Stomach (tissue), 9 donors: ENCODE measurements around the gene HTR3C. TPM values are rescaled to one million over a fixed set of nuclear protein-coding genes. Genes with fewer than 3 reads are reported as not detected.
A peak's percentile ranks its signal among the peaks of the same experiment; 100 is the strongest.

Experiments used
- DNase-seq, 2 donors: peaks; one replicate each; pipeline versions ENCODE4 v3.0.0 to v3.0.0-alpha.2; 2013 to 2019
- H3K27ac ChIP-seq, 5 donors: fragments of 200-600 bp in 4 of 5; sonication (generic) in 4 of 5; one replicate each; pipeline ENCODE4 v1.5.1; 2013 to 2019; ENCODE audit warnings: mild to moderate bottlenecking in 1 of 5, moderate library complexity in 1 of 5
- H3K27me3 ChIP-seq, 3 donors: fragments of 200-600 bp; sonication (generic); one replicate each; pipeline ENCODE4 v1.5.1; 2017 to 2019; ENCODE audit warnings: mixed run types in 1 of 3
- H3K36me3 ChIP-seq, 4 donors: fragments of 200-600 bp; sonication (generic); 1 replicate in 3 of 4; 2 replicates in 1 of 4; pipeline ENCODE4 v1.5.1; 2016 to 2019
- H3K4me1 ChIP-seq, 4 donors: fragments of 200-600 bp; sonication (generic); one replicate each; pipeline ENCODE4 v1.5.1; 2016 to 2019
- H3K4me3 ChIP-seq, 4 donors: fragments of 200-600 bp; sonication (generic) in 3 of 4; one replicate each; pipeline ENCODE4 v1.5.1; 2016 to 2019; ENCODE audit warnings: mild to moderate bottlenecking in 1 of 4
- H3K9me3 ChIP-seq, 4 donors: fragments of 200-600 bp; sonication (generic); one replicate each; pipeline ENCODE4 v1.5.1; 2016 to 2019
- CTCF ChIP-seq, 7 experiments: fragments of 450-650 bp in 4 of 7; fragments of 200-600 bp in 3 of 7; sonication (generic) in 3 of 7; IDR thresholded peaks; one replicate each; pipeline ENCODE4 v1.5.1; 2016 to 2019; ENCODE audit warnings: antibody characterized with exemption in 7 of 7, control low read depth in 2 of 7, mild to moderate bottlenecking in 1 of 7
- EP300 ChIP-seq: sonication (generic); formaldehyde crosslinking; IDR thresholded peaks from one replicate; pipeline ENCODE4 v1.6.1; 2017; ENCODE audit warnings: antibody characterized with exemption
- POLR2A ChIP-seq, 4 donors: fragments of 450-650 bp; IDR thresholded peaks; one replicate each; pipeline ENCODE4 v1.6.1; 2016; ENCODE audit warnings: antibody characterized with exemption in 4 of 4, control low read depth in 2 of 4, mild to moderate bottlenecking in 1 of 4, moderate library complexity in 1 of 4
- POLR2AphosphoS5 ChIP-seq, 3 donors: sonication (generic); formaldehyde crosslinking; IDR thresholded peaks; one replicate each; pipeline ENCODE4 v1.6.1; 2016; ENCODE audit warnings: antibody characterized with exemption in 3 of 3
- WGBS, 5 donors: extraction: QIAGEN DNeasy Blood & Tissue Kit in 3 of 5; methylation state at CpG; one replicate each; pipeline versions ENCODE4 v1.1.5 to v1.1.7; 2013 to 2018; 5-methylcytosine and 5-hydroxymethylcytosine counted together
- intact Hi-C: fragments of 100-400 bp; cut with DNase I; formaldehyde crosslinking; loops from one replicate; pipeline ENCODE4 v1.15.1; 2023; ENCODE audit warnings: low total_unique reads
- polyA plus RNA-seq, 3 donors: library from polyadenylated mRNA; stranded (reverse); fragments of 200-250 nt; gene quantifications; one replicate each; pipeline ENCODE4 v1.2.3, GENCODE V29; 2013
- total RNA-seq, 5 donors: library from RNA; depleted of rRNA; stranded (reverse); fragments of >200 nt; gene quantifications; one replicate each; pipeline versions ENCODE4 v1.1.0 to v1.2.3, GENCODE V29; 2014 to 2016
- donor health status: healthy with polysubstance abuse.
- donor health status: Bipolar disorder and iron deficiency.
- donor health status: healthy.

HTR3C gene
- total and polyA plus RNA-seq, 8 donors, result not detected

- H3K4me3 ChIP-seq, result no peak overlapping the region
- H3K9me3 ChIP-seq, result no peaks in the 10 kb centered on the region
- no peak for TF ChIP-seq CTCF (IDR thresholded peaks at IDR 0.05)
- TF ChIP-seq POLR2AphosphoS5 (IDR thresholded peaks at IDR 0.05), result peak in 2 of 3 donors; percentile 61 to 78
- DNase-seq, result peak in 1 of 2 donors; percentile 23
- 58 to 71% (median 67%) methylated on average over 5 of the region's 5 CpGs for WGBS, 5 donors
- H3K4me1 ChIP-seq, result peaks cover 0 to 4% (median 0%) of the 10 kb centered on the region in 4 donors
- no peaks in the 10 kb centered on the region for H3K27me3 ChIP-seq
- H3K36me3 ChIP-seq, result no peaks in the 10 kb centered on the region
- H3K27ac ChIP-seq, result peak overlapping the region in 1 of 5 donors; percentile 37
- intact Hi-C loops, result no loop called here
Observed at GRCh38 chr3:184039414-184039813, 13.4 kb upstream of the HTR3C start.

GRCh38 chr3:184040010-184040409 lies 12.8 kb upstream of the HTR3C start:
- no peak overlapping the region for H3K4me3 ChIP-seq
- TF ChIP-seq CTCF (IDR thresholded peaks at IDR 0.05), result peak in 4 of 7 experiments; percentile 8 to 47 (median 28)
- no peak for TF ChIP-seq POLR2A (IDR thresholded peaks at IDR 0.05)
- no peak for TF ChIP-seq POLR2AphosphoS5 (IDR thresholded peaks at IDR 0.05)
- no peak for TF ChIP-seq EP300
- H3K27ac ChIP-seq, result peak overlapping the region in 1 of 5 donors; percentile 37
- peaks cover 0 to 4% (median 0%) of the 10 kb centered on the region in 4 donors for H3K4me1 ChIP-seq
- intact Hi-C loops, result no loop called here
- no peaks in the 10 kb centered on the region for H3K27me3 ChIP-seq
- 31 to 50% (median 37%) methylated on average over 3 of the region's 3 CpGs for WGBS, 5 donors
- no peaks in the 10 kb centered on the region for H3K9me3 ChIP-seq
- DNase-seq, result peak; percentile 15 to 29
- H3K36me3 ChIP-seq, result no peaks in the 10 kb centered on the region

GRCh38 chr3:184042617-184043016 lies 10.2 kb upstream of the HTR3C start:
- Histone ChIP-seq H3K27me3 (no peaks in the 10 kb centered on the region), H3K4me3 (no peak overlapping the region), H3K9me3 (no peaks in the 10 kb centered on the region), H3K36me3 (no peaks in the 10 kb centered on the region), H3K4me1 (peaks cover 0 to 4% (median 0%) of the 10 kb centered on the region in 4 donors), H3K27ac (no peak overlapping the region)
- 81 to 90% (median 86%) methylated on average over 1 of the region's 1 CpG for WGBS, 5 donors
- TF ChIP-seq POLR2A (IDR thresholded peaks at IDR 0.05) (no peak), CTCF (IDR thresholded peaks at IDR 0.05) (no peak), POLR2AphosphoS5 (IDR thresholded peaks at IDR 0.05) (no peak), EP300 (no peak)
- DNase-seq, result no peak
- intact Hi-C loops, result no loop called here

- TF ChIP-seq EP300 (no peak), CTCF (IDR thresholded peaks at IDR 0.05) (no peak), POLR2A (IDR thresholded peaks at IDR 0.05) (no peak), POLR2AphosphoS5 (IDR thresholded peaks at IDR 0.05) (no peak)
- WGBS, 5 donors, result 73 to 90% (median 80%) methylated on average over 5 of the region's 5 CpGs
- intact Hi-C loops, result no loop called here
- Histone ChIP-seq H3K4me3 (no peak overlapping the region), H3K4me1 (no peaks in the 10 kb centered on the region), H3K27me3 (no peaks in the 10 kb centered on the region), H3K9me3 (no peaks in the 10 kb centered on the region), H3K36me3 (no peaks in the 10 kb centered on the region), H3K27ac (no peak overlapping the region)
- DNase-seq, result no peak
Observed at GRCh38 chr3:184045995-184046394, 6.9 kb upstream of the HTR3C start.
